ENCODE data around the gene RIPK1.
"Not testable (repeated sequence)": the region's sequence is repeated elsewhere in the genome, so short reads cannot be mapped to it uniquely, and the experiment has no call there.

The RIPK1 gene

DNA sequence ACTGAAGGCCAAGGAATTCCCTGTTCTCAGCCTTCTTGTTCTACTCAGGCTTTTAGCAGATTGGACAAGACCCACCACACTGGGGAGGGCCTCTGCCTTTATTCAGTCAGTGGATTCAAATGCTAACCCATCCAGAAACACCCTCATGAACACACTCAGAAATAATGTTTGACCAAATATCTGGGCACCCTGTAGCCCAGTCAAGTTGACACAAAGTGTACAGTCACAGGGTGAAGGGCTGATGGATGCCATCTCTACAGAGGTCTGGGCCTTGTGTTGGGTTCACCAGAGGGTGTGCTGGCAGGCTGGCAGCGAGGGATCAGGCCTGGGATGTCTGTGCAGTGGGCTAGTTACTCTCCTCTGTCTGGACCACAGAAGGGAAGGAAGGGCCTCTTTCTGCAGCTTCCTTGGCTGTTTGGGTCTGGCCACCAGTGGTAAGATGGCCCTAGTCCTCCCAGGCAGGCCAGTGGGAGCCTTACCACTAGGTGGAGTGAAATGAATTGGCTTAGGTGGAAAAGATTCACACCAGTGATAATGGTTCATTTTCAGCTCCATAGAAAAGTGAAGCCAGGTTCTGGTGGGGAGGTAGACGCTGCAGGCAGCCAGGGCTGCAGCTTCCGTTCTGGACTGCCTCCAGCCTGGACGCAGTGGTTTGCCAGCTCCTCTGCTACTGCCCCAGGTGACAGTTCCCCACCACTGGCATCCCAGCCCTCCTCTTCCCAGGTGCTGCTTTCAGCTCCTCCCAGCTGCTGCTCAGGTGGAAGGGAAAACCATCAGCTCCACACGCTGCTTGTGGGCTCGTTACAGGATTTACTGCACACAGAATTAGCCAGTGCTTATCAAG, 79.8 kb downstream of the RIPK1 start:
- no peaks in the 10 kb centered on the region for H3K4me1 ChIP-seq (ENCODE audit: control insufficient read depth, insufficient read depth, low read length)
- no peak overlapping the region for H3K4me3 ChIP-seq (ENCODE audit: low read length)
- no peak overlapping the region for H3K9ac ChIP-seq (ENCODE audit: low read length)
- no peaks in the 10 kb centered on the region for H3K9me3 ChIP-seq (ENCODE audit: control insufficient read depth, low read length)
- H3K36me3 ChIP-seq (ENCODE audit: control insufficient read depth, insufficient read depth, low read length): peaks cover 13% of the 10 kb centered on the region
- no peaks in the 10 kb centered on the region for H3K27me3 ChIP-seq (ENCODE audit: control insufficient read depth, insufficient read depth, low read length)

DNA sequence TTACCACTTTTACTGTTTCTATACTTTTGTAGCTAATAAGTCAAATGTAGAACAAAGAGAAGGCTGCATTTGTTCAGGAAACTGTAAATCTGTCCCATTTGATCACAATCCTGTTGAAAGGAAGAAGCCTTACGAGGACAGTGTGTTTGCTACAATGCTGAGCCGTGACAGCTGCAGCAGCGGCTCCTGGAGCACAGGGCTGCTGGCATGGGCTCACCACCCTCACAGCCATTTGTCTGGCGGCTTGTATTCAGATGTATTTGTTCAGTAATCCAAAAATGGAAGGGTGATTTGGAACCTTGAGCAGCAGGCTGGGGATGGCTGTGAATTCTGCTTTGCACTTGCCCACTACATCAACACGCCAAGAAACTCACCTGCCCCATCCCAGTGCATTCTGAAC, 83.4 kb downstream of the RIPK1 start:
- Histone ChIP-seq H3K4me3 (ENCODE audit: low read length) (no peak overlapping the region), H3K9me3 (ENCODE audit: control insufficient read depth, low read length) (no peaks in the 10 kb centered on the region), H3K9ac (ENCODE audit: low read length) (no peak overlapping the region), H3K4me1 (ENCODE audit: control insufficient read depth, insufficient read depth, low read length) (peaks cover 7% of the 10 kb centered on the region), H3K27me3 (ENCODE audit: control insufficient read depth, insufficient read depth, low read length) (no peaks in the 10 kb centered on the region), H3K36me3 (ENCODE audit: control insufficient read depth, insufficient read depth, low read length) (peaks cover 19% of the 10 kb centered on the region)

DNA sequence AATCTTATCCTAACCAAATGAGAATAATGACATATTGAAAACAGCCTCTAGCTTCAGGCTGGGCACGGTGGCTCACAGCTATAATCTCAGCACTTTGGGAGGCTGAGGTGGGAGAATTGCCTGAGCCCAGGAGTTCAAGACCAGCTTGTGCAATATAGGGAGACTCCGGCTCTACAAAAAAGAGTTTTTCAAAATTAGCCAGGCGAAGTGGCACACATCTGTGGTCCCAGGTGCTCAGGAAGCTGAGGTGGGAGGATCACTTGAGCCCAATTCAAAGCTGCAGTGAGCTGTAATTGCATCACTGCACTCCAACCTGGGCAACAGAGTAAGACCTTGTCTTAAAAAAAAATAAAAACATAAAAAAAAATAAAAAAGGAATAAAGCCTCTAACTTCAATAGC, 84.4 kb downstream of the RIPK1 start:
- peaks cover 14% of the 10 kb centered on the region for H3K36me3 ChIP-seq (ENCODE audit: control insufficient read depth, insufficient read depth, low read length)
- no peaks in the 10 kb centered on the region for H3K9me3 ChIP-seq (ENCODE audit: control insufficient read depth, low read length)
- no peak overlapping the region for H3K4me3 ChIP-seq (ENCODE audit: low read length)
- peaks cover 7% of the 10 kb centered on the region for H3K4me1 ChIP-seq (ENCODE audit: control insufficient read depth, insufficient read depth, low read length)
- no peak overlapping the region for H3K9ac ChIP-seq (ENCODE audit: low read length)
- no peaks in the 10 kb centered on the region for H3K27me3 ChIP-seq (ENCODE audit: control insufficient read depth, insufficient read depth, low read length)

DNA sequence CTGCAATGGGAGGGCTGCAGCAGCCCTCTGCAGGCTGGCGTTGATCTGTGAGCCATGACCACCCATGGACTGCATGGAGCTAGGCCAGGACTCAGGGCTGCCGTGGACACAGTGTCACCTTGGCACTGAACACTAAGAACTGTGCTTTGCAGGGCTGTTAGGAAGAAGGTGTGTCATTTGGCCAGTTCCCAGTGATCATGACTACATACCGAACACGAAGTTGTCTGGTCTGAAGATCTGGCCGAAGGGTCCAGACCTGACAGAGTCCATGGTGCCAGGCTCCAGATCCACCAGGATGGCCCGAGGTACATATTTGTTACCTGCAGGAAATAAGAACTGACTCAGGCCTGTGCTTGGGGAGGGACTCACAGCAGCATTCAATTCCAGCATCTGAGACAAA, 87.1 kb downstream of the RIPK1 start:
- not testable (repeated sequence) for H3K36me3 ChIP-seq (ENCODE audit: control insufficient read depth, insufficient read depth, low read length); H3K27me3 ChIP-seq (ENCODE audit: control insufficient read depth, insufficient read depth, low read length)

DNA sequence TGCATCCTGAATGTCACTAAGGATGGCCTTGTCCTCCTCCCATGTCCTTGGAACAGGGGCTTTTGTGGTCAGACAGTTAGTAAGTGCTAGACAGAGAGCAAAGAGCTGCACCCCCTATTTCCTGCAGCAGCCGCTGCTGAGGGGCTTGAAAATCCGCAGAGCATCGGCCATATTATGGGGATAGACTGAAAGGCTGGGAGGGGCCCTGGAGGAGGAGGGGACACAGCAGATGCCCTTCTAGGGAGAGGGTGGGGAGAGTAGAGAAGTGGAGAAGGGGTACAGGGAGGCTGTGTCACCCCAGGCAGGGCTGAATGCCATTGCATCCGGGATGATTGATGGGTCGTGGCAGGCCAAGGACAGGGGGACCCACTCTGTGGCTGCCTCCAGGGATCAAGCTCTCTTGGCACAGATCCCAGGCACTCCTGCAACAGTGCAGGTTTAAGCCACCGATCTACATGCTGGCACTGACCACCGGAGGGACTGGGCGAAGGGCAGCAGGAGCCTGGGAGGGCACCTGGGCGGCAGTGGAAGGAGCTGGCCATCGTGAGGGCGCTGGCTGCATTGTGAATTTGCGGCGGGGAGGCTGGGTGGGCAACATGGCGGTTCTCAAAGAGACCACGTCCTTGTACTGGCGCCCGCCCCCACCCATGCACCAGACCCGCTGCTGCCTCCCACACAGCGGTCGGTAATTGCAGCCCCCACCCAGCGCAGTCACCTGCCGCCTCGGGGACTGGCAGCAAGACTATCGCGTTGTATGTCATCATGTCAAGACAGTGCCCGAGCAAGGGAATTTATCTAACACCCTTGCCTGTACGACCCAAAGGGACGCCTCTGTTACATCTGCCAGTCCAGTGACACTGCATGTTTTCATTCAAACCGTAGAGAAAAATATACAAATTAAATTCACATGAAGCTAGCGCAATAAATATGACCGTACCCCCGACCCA, 88.2 kb downstream of the RIPK1 start:
- Histone ChIP-seq H3K9ac (ENCODE audit: low read length) (peak overlapping the region; percentile 100), H3K4me3 (ENCODE audit: low read length) (peak overlapping the region; percentile 84), H3K4me1 (ENCODE audit: control insufficient read depth, insufficient read depth, low read length) (peaks cover 35% of the 10 kb centered on the region)
- H3K27me3 ChIP-seq (ENCODE audit: control insufficient read depth, insufficient read depth, low read length); H3K36me3 ChIP-seq (ENCODE audit: control insufficient read depth, insufficient read depth, low read length); H3K9me3 ChIP-seq (ENCODE audit: control insufficient read depth, low read length): not testable (repeated sequence)

More for the DNA sequence above, 87.1 kb downstream of the RIPK1 start:
- not testable (repeated sequence) for H3K4me3 ChIP-seq (ENCODE audit: low read length); H3K9me3 ChIP-seq (ENCODE audit: control insufficient read depth, low read length); H3K9ac ChIP-seq (ENCODE audit: low read length)
- H3K4me1 ChIP-seq (ENCODE audit: control insufficient read depth, insufficient read depth, low read length): peaks cover 28% of the 10 kb centered on the region

DNA sequence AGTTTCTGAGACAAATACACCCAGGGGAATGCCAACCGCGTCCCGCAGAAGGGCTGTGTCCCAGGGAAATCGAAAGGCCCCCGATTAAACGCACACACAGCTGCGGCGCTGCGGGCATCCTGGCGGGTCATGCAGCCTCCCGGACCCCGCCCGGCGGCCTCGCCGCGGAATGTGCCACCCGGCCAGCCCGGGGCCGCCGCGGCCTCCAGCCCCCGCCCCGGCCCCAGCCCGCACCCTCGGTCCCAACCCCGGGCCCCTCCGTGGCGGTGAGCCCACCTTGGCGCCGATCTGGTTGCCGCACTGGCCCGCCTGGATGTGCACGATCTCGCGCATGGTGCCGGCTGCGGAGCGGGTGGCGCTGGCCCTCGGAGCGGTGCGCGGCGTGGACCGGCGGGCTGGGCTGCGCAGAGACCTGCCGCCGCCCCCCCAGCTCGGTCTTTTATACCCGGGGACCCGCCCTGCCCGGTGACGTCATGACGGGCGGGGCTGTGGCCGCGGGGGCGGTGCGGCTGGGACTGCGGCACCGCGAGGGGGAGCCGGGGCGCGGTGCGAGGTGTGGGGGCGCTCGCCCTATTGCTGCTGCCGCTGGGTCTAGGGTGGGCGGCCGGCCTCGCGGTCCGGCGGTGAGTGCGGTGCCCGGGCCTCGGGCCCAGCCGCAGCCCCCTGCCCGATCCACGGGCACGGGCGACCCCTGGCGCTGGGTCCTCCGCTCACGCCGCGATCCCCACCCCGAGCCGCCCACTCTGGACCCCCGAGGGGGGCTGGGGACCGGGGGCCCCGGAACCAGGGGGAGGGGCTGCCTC, 89.0 kb downstream of the RIPK1 start, which contains the start of gene TUBB2A:
TSS of gene TUBB2A (minus strand) at position 414 of the 803 bp plus-strand sequence. CDS start at position 333, 81 bp downstream.
- peak within 1 kb of the TSS; percentile 84 for H3K4me3 ChIP-seq (ENCODE audit: low read length)
- H3K27me3 ChIP-seq (ENCODE audit: control insufficient read depth, insufficient read depth, low read length): no peaks in the 10 kb centered on the region
- peaks cover 7% of the 10 kb centered on the region for H3K36me3 ChIP-seq (ENCODE audit: control insufficient read depth, insufficient read depth, low read length)
- H3K9ac ChIP-seq (ENCODE audit: low read length): peak within 1 kb of the TSS; percentile 100
- no peaks in the 10 kb centered on the region for H3K9me3 ChIP-seq (ENCODE audit: control insufficient read depth, low read length)
- H3K4me1 ChIP-seq (ENCODE audit: control insufficient read depth, insufficient read depth, low read length): peaks cover 40% of the 10 kb centered on the region

DNA sequence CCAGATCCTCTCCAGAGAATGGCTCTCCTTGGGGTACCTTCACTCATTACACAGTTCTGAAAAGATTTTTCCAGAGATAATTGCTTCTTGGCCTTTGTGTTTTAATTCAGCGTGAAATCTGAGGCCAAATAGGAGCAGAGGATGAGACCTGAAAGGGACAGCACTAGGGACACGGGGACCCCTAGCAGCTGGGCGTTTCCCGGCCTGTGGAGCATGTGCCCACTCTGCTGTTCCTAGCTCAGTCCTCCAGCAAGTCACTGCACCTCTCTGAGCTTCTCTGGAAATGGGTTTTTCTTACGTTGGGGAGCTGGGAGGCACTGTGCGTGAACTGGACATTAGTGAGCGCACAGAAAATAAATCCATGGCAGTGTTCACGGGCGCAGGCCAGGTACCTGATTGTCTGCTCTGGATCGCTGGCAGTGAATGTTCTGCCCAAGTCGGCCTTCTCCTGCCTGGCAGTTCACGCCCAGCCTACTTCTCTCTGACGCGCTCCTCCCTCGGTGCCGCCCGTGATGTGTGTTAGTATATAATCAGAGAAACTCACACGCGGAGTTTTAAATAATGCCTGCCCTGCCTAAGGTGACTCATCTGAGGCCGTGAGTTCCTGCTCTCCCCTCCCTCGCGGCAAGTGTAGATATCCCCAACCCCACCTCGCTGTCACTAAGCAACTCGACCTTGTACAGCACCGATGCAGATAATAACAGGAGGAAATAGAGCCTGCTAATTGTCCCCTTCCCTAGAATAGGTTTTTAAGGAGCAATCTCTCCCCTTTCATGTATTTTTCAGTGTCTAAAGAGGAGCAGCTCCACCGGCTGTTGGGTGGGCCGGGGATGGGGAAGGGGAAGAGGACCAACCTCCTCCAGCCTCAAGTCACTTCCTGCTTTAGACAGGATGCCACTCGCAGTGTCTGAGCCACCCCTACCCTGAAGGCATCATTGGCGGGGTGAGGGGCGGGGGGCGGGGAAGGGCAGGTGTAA, 91.8 kb downstream of the RIPK1 start:
- H3K9me3 ChIP-seq (ENCODE audit: control insufficient read depth, low read length): no peaks in the 10 kb centered on the region
- H3K4me1 ChIP-seq (ENCODE audit: control insufficient read depth, insufficient read depth, low read length): peaks cover 44% of the 10 kb centered on the region
- peaks cover 6% of the 10 kb centered on the region for H3K36me3 ChIP-seq (ENCODE audit: control insufficient read depth, insufficient read depth, low read length)
- H3K9ac ChIP-seq (ENCODE audit: low read length): peak overlapping the region; percentile 51
- H3K27me3 ChIP-seq (ENCODE audit: control insufficient read depth, insufficient read depth, low read length): no peaks in the 10 kb centered on the region
- H3K4me3 ChIP-seq (ENCODE audit: low read length): no peak overlapping the region

DNA sequence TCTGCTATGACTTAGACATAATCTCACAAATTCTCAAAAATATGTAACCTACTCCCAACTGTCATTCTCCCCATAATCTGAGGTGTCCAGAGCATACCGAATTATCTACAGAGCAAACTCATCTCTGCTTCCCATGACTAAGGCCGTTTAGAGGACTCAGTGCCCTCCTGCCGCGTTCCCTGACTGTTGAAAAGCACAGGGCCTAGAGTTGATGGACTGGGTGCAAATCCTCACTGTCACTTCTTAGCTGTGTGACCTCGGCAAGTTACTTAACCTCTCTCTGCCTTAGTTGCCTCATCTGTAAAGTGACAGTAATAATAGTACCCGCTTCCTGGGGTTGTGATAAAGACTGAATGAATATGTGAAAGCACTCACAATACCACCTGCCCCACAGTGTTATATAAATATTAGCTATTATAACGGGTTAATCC, 93.8 kb downstream of the RIPK1 start:
- Histone ChIP-seq H3K9me3 (ENCODE audit: control insufficient read depth, low read length) (no peaks in the 10 kb centered on the region), H3K27me3 (ENCODE audit: control insufficient read depth, insufficient read depth, low read length) (no peaks in the 10 kb centered on the region), H3K4me1 (ENCODE audit: control insufficient read depth, insufficient read depth, low read length) (peaks cover 37% of the 10 kb centered on the region), H3K36me3 (ENCODE audit: control insufficient read depth, insufficient read depth, low read length) (no peaks in the 10 kb centered on the region), H3K9ac (ENCODE audit: low read length) (peak overlapping the region; percentile 85), H3K4me3 (ENCODE audit: low read length) (no peak overlapping the region)

DNA sequence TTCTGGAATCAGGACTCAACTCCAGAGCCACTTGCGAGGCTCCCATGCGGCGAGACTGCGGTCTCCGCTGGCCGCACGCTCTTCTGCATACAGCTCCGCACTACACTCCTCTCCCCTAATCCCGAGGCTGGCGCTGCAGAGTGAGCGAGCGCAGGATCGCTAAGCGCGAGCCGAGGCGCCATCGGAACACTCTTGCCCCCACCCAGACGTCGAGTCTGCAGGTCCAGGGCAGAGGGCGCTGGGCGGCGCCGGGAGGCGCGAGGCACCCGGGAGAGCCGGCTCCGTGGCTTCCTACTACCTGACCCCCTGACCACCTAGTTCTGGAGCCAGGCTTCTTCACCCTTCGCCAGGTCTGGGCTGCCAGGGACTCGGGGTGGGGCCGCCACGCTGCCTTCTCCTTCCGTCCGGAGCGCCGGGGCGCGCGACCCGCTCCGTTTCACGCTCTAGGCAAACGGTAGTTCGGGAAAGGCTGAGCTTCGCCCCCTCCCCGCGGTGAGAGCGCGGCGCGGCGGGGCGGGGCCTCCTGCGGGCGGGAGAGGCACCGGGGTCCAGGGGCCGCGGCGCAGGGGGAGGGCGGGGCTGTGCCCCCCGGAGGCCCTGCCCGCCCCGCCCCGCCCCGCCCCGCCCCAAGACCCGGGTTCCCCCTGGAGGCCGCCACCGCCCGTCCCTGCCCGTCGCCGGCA, 94.4 kb downstream of the RIPK1 start:
- no peaks in the 10 kb centered on the region for H3K27me3 ChIP-seq (ENCODE audit: control insufficient read depth, insufficient read depth, low read length)
- H3K9ac ChIP-seq (ENCODE audit: low read length): peak overlapping the region; percentile 85
- H3K4me3 ChIP-seq (ENCODE audit: low read length): peak overlapping the region; percentile 47
- no peaks in the 10 kb centered on the region for H3K36me3 ChIP-seq (ENCODE audit: control insufficient read depth, insufficient read depth, low read length)
- H3K9me3 ChIP-seq (ENCODE audit: control insufficient read depth, low read length): no peaks in the 10 kb centered on the region
- peaks cover 37% of the 10 kb centered on the region for H3K4me1 ChIP-seq (ENCODE audit: control insufficient read depth, insufficient read depth, low read length)

DNA sequence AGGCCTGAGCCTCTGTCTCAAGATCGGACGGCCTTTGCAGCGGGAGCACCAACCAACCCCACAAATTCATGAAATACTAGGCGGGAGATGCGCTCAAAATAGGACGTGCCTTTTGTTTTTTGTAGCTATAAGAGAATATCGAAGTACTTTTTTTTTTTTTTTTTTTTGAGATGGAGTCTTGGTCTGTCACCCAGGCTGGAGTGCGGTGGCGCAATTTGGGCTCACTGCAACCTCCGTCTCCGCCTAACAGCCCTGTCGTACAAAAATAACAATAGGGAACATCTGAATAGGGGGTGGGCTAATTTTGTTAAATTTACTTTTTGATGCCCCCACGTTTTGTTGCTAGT, 94.9 kb downstream of the RIPK1 start:
- Histone ChIP-seq H3K4me3 (ENCODE audit: low read length) (no peak overlapping the region), H3K9ac (ENCODE audit: low read length) (peak overlapping the region; percentile 60), H3K4me1 (ENCODE audit: control insufficient read depth, insufficient read depth, low read length) (peaks cover 36% of the 10 kb centered on the region), H3K36me3 (ENCODE audit: control insufficient read depth, insufficient read depth, low read length) (no peaks in the 10 kb centered on the region), H3K27me3 (ENCODE audit: control insufficient read depth, insufficient read depth, low read length) (no peaks in the 10 kb centered on the region), H3K9me3 (ENCODE audit: control insufficient read depth, low read length) (no peaks in the 10 kb centered on the region)

Measured in mucosa of stomach (tissue), 1 donor.